OCI-LY1 (cell line): ENCODE data around the gene TBC1D22B.

Experiments
- H2AFZ ChIP-seq: fragments of 200-600 bp; sonication (generic), shearing (Covaris generic); 2 replicates; pipeline ENCODE4 v1.6.0; 2014; ENCODE audit warnings: antibody characterized with exemption, mild to moderate bottlenecking, low read length
- H3F3A ChIP-seq: fragments of 200-600 bp; sonication (generic), shearing (Covaris generic); 2 replicates; pipeline ENCODE4 v1.6.0; 2014; ENCODE audit warnings: mild to moderate bottlenecking, antibody characterized with exemption, low read length, moderate library complexity; ENCODE audit not compliant: insufficient read depth
- H3K27ac ChIP-seq: fragments of 200-600 bp; sonication (generic); 2 replicates; pipeline ENCODE4 v1.5.1; 2014; ENCODE audit warnings: low read length, mixed run types, mild to moderate bottlenecking, low read depth; ENCODE audit not compliant: poor library complexity, severe bottlenecking
- H3K27me3 ChIP-seq: fragments of 200-600 bp; sonication (generic); 2 replicates; pipeline ENCODE4 v1.6.0; 2014; ENCODE audit warnings: antibody characterized with exemption, mild to moderate bottlenecking, low read length, moderate library complexity; ENCODE audit not compliant: insufficient read depth
- H3K36me3 ChIP-seq: fragments of 200-600 bp; sonication (generic); 2 replicates; pipeline ENCODE4 v1.6.1; 2014; ENCODE audit warnings: mild to moderate bottlenecking, antibody characterized with exemption, low read length, moderate library complexity, mixed read lengths; ENCODE audit not compliant: insufficient read depth
- H3K4me1 ChIP-seq: fragments of 200-600 bp; sonication (generic); 2 replicates; pipeline ENCODE4 v1.5.1; 2014; ENCODE audit warnings: mild to moderate bottlenecking, low read length, moderate library complexity; ENCODE audit not compliant: insufficient read depth, severe bottlenecking
- H3K4me2 ChIP-seq: fragments of 200-600 bp; sonication (generic), shearing (Covaris generic); 2 replicates; pipeline ENCODE4 v1.6.1; 2014; ENCODE audit warnings: low read length
- H3K4me3 ChIP-seq: fragments of 200-600 bp; sonication (generic); 2 replicates; pipeline ENCODE4 v1.5.1; 2014; ENCODE audit warnings: low read length, low read depth, mild to moderate bottlenecking, mixed read lengths; ENCODE audit not compliant: poor library complexity, severe bottlenecking
- H3K79me2 ChIP-seq: fragments of 200-600 bp; shearing (Covaris generic); 2 replicates; pipeline ENCODE4 v1.6.1; 2016; ENCODE audit warnings: mixed run types, low read length, mixed read lengths; ENCODE audit not compliant: insufficient read depth
- H3K9ac ChIP-seq: fragments of 200-600 bp; sonication (generic), shearing (Covaris generic); 2 replicates; pipeline ENCODE4 v1.6.1; 2014; ENCODE audit warnings: mild to moderate bottlenecking, low read length, mixed read lengths
- H3K9me2 ChIP-seq: fragments of 200-600 bp; sonication (generic), shearing (Covaris generic); 2 replicates; pipeline ENCODE4 v1.6.1; 2014; ENCODE audit warnings: low read depth, mild to moderate bottlenecking, low read length, mixed read lengths
- H3K9me3 ChIP-seq: fragments of 200-600 bp; shearing (Covaris generic); 2 replicates; pipeline ENCODE4 v1.6.1; 2014; ENCODE audit warnings: low read length, mixed read lengths
- H4K20me1 ChIP-seq: fragments of 200-600 bp; sonication (generic), shearing (Covaris generic); 2 replicates; pipeline ENCODE4 v1.6.0; 2016; ENCODE audit warnings: mild to moderate bottlenecking, low read length; ENCODE audit not compliant: insufficient read depth
- EZH2 ChIP-seq: fragments of 200-600 bp; sonication (generic), shearing (Covaris generic); IDR thresholded peaks from 2 replicates; pipeline ENCODE4 v1.8.0; 2017; ENCODE audit warnings: borderline replicate concordance, mixed run types, mild to moderate bottlenecking, antibody characterized with exemption, low read length, moderate library complexity, mixed read lengths
- TF ChIP-seq, protein P1 (sequence below): fragments of 200-600 bp; sonication (generic), shearing (Covaris generic); IDR thresholded peaks from 2 replicates; pipeline ENCODE4 v1.5.1; 2017; ENCODE audit warnings: mild to moderate bottlenecking, antibody characterized with exemption, low read length, moderate library complexity, mixed read lengths

TBC1D22B gene

DNA sequence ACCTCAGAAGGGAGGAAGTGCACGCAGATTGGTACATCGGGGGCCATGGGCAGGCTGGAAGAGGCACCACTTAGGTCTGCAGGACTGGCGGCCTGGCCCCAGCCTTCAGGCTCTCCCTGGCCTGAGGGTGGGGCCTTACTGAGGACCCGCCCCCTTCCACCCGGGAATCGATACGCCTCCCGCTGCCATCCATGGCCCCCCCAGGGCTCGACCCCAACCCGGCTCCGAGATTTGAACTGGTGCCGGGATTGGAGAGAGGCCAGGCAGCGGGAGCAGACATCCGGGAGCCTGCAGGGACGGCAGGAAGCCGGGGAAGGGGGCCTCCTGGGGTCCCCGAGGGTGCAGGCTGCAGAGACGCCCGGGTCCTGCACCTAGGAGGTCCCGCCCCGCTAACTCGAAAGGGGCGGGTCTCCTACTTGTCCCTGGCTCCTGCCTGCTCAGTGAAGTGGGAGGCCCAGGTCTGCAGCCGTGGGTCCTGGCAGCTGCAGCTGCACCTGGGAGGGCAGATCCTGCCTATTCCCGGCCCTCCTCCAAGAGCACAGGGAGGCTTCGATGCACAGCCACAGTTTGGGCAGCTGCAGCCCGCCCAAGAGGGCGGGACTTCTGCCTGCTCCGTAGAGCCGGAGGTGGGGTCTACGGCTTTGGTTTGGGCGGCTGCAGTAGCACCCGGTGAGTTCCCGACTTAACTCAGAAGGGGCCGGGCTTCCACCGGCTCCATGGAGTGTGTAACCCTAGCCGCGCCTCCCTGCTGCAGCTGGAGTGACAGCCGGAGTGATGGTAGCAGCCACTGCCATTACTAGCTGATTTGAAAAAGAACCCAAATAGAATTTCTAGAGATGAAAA lies 35.2 kb upstream of the TBC1D22B start:
- peak overlapping the region; percentile 40; the same call in 1 of the 2 replicates for H3K9ac ChIP-seq
- H2AFZ ChIP-seq, result peak overlapping the region; percentile 84
- peaks cover 16% of the 10 kb centered on the region for H3K4me1 ChIP-seq
- H3K27ac ChIP-seq, result no peak overlapping the region
- H3F3A ChIP-seq, result no peaks in the 10 kb centered on the region
- H3K9me3 ChIP-seq, result no peaks in the 10 kb centered on the region
- H3K4me3 ChIP-seq, result peak overlapping the region; percentile 67
- H3K27me3 ChIP-seq, result no peaks in the 10 kb centered on the region
- no peaks in the 10 kb centered on the region for H4K20me1 ChIP-seq
- peak overlapping the region; percentile 79 for H3K4me2 ChIP-seq
- H3K36me3 ChIP-seq, result no peaks in the 10 kb centered on the region
- no peaks in the 10 kb centered on the region for H3K79me2 ChIP-seq
- TF ChIP-seq, protein P1, sequence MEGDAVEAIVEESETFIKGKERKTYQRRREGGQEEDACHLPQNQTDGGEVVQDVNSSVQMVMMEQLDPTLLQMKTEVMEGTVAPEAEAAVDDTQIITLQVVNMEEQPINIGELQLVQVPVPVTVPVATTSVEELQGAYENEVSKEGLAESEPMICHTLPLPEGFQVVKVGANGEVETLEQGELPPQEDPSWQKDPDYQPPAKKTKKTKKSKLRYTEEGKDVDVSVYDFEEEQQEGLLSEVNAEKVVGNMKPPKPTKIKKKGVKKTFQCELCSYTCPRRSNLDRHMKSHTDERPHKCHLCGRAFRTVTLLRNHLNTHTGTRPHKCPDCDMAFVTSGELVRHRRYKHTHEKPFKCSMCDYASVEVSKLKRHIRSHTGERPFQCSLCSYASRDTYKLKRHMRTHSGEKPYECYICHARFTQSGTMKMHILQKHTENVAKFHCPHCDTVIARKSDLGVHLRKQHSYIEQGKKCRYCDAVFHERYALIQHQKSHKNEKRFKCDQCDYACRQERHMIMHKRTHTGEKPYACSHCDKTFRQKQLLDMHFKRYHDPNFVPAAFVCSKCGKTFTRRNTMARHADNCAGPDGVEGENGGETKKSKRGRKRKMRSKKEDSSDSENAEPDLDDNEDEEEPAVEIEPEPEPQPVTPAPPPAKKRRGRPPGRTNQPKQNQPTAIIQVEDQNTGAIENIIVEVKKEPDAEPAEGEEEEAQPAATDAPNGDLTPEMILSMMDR, result no peak
- no peak for TF ChIP-seq EZH2
- H3K9me2 ChIP-seq, result no peaks in the 10 kb centered on the region

DNA sequence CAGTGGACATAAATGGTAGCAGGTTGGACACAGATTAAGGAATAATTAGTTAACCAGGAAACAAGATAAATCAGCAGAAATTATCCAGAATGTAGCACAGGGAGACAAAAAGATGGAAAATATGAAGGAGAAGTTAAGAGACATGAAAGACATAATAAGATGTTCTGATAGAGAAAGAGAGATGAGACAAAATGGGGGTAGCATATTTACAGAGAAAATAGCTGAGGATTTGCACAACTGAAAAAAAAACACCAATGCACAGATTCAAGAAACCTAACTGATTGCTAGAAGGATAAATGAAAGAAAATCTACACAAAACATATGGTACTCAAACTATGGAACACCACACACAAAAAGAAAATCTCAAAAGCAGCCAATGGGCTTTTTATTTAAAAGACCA lies 34.6 kb upstream of the TBC1D22B start:
- Histone ChIP-seq H3K27me3 (no peaks in the 10 kb centered on the region), H4K20me1 (no peaks in the 10 kb centered on the region), H3K79me2 (no peaks in the 10 kb centered on the region), H3K9me3 (no peaks in the 10 kb centered on the region), H3K36me3 (no peaks in the 10 kb centered on the region), H2AFZ (peak overlapping the region; percentile 84), H3K4me2 (peak overlapping the region; percentile 79), H3K9me2 (no peaks in the 10 kb centered on the region), H3K9ac (peak overlapping the region; percentile 40; the same call in 1 of the 2 replicates), H3F3A (no peaks in the 10 kb centered on the region), H3K4me3 (peak overlapping the region; percentile 67), H3K27ac (no peak overlapping the region), H3K4me1 (peaks cover 16% of the 10 kb centered on the region)
- TF ChIP-seq EZH2, result no peak
- TF ChIP-seq, protein P1, result no peak

DNA sequence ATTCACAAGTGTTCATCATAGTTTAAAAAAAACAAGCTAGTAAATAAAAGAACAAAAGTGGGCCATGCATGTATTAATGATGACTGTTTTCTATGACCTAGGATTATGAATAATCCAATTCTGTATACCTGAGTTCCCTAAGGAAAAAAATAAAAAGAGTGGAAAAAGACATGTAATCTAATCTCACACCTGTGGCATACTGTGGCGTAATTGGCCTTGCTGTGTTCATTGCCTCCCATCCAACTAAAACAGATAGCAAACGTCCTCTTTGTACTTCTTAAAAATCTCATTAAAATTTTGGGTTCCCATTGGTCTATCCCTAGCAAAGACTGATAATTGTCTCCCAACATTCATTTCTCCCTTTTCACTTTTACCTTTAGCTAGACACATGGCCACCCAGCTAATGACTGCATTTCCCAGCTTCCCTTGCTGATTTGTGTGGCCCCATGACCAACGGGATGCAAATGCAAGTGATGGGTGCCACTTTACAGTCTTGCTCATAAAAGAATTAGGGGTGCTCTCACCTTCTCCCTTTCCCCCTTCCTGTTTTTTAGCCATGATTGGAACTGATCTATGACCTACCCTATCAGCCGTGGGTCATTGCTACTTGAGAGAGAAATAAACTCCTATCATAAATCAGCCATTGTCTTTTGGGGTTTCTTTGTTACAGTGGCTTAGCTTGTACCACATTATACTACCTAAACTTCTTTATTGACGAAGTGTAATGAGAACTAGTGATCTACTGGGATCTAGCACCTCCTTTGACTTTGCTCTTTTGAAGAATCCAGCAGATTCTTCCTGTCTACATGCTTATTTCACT lies 32.0 kb upstream of the TBC1D22B start:
- Histone ChIP-seq H2AFZ (peak overlapping the region; percentile 74; the same call in 1 of the 2 replicates), H3K9ac (no peak overlapping the region)

More for the DNA sequence above, 32.0 kb upstream of the TBC1D22B start:
- no peaks in the 10 kb centered on the region for H3K9me2 ChIP-seq
- no peak overlapping the region for H3K27ac ChIP-seq
- H3K4me2 ChIP-seq, result no peak overlapping the region
- H3K4me1 ChIP-seq, result peaks cover 16% of the 10 kb centered on the region
- no peaks in the 10 kb centered on the region for H3F3A ChIP-seq
- H3K36me3 ChIP-seq, result no peaks in the 10 kb centered on the region
- TF ChIP-seq, protein P1, result no peak
- no peak for TF ChIP-seq EZH2
- H3K4me3 ChIP-seq, result no peak overlapping the region
- no peaks in the 10 kb centered on the region for H3K9me3 ChIP-seq
- H3K27me3 ChIP-seq, result no peaks in the 10 kb centered on the region
- no peaks in the 10 kb centered on the region for H3K79me2 ChIP-seq
- H4K20me1 ChIP-seq, result no peaks in the 10 kb centered on the region
